BLaER1 (cell line): ENCODE data around the gene FAM118A.
"Not testable (repeated sequence)": the region's sequence is repeated elsewhere in the genome, so short reads cannot be mapped to it uniquely, and the experiment has no call there.

Experiments used
- H3K27ac ChIP-seq: shearing (Covaris generic); formaldehyde crosslinking; 2 replicates; pipeline ENCODE4 v1.8.1; 2022
- H3K27me3 ChIP-seq: shearing (Covaris generic); formaldehyde crosslinking; 2 replicates; pipeline ENCODE4 v1.8.1; 2022
- H3K36me3 ChIP-seq: shearing (Covaris generic); formaldehyde crosslinking; 2 replicates; pipeline ENCODE4 v1.8.1; 2022
- H3K4me1 ChIP-seq: shearing (Covaris generic); formaldehyde crosslinking; 2 replicates; pipeline ENCODE4 v1.8.1; 2022
- H3K4me2 ChIP-seq: shearing (Covaris generic); formaldehyde crosslinking; 2 replicates; pipeline ENCODE4 v1.8.1; 2022
- H3K4me3 ChIP-seq: shearing (Covaris generic); formaldehyde crosslinking; 2 replicates; pipeline ENCODE4 v1.8.1; 2022
- H3K9ac ChIP-seq: shearing (Covaris generic); formaldehyde crosslinking; 2 replicates; pipeline ENCODE4 v1.8.1; 2022
- H3K9me3 ChIP-seq: shearing (Covaris generic); formaldehyde crosslinking; 2 replicates; pipeline ENCODE4 v1.8.1; 2022
- H4K20me1 ChIP-seq: shearing (Covaris generic); formaldehyde crosslinking; 2 replicates; pipeline ENCODE4 v1.8.1; 2022
- Cebpa-rat ChIP-seq: shearing (Covaris generic); IDR thresholded peaks from 2 replicates; pipeline ENCODE4 v1.8.1; 2022

The FAM118A gene

GRCh38 chr22:45309422-45310227 lies at the start of gene FAM118A:
FAM118A (plus strand) TSS chr22:45309934; CDS start chr22:45322380, 12,446 bp downstream.
- H3K9me3 ChIP-seq: no peaks in the 10 kb centered on the region
- H3K4me1 ChIP-seq: peaks cover 55% of the 10 kb centered on the region
- H3K9ac ChIP-seq: peak within 1 kb of the TSS; percentile 94
- peak within 1 kb of the TSS; percentile 95 for H3K4me2 ChIP-seq
- peak within 1 kb of the TSS; percentile 94 for H3K4me3 ChIP-seq
- no peak for TF ChIP-seq Cebpa-rat
- peaks cover 44% of the 10 kb centered on the region for H4K20me1 ChIP-seq
- no peaks in the 10 kb centered on the region for H3K27me3 ChIP-seq
- H3K27ac ChIP-seq: peak within 1 kb of the TSS; percentile 92
- peaks cover 11% of the 10 kb centered on the region for H3K36me3 ChIP-seq

GRCh38 chr22:45260395-45260759 lies 49.4 kb upstream of the FAM118A start:
- not testable (repeated sequence) for H3K27me3 ChIP-seq, H3K9me3 ChIP-seq, H3K4me3 ChIP-seq, H3K36me3 ChIP-seq, H4K20me1 ChIP-seq
- Histone ChIP-seq H3K4me2 (peak overlapping the region; percentile 98), H3K27ac (0 out of 2 replicates have a peak overlapping the region, but pooled peaks have one; percentile 90), H3K4me1 (peaks cover 61% of the 10 kb centered on the region), H3K9ac (0 out of 2 replicates have a peak overlapping the region, but pooled peaks have one; percentile 21)

GRCh38 chr22:45261407-45262088 lies 48.2 kb upstream of the FAM118A start:
- peaks cover 73% of the 10 kb centered on the region for H3K4me1 ChIP-seq
- H3K9ac ChIP-seq: peak overlapping the region; percentile 66; the same call in 1 of the 2 replicates
- peak overlapping the region; percentile 98 for H3K4me2 ChIP-seq
- H3K4me3 ChIP-seq: peak overlapping the region; percentile 49; the same call in 1 of the 2 replicates
- H3K27ac ChIP-seq: peak overlapping the region; percentile 90
- peaks cover 8% of the 10 kb centered on the region for H4K20me1 ChIP-seq
- H3K36me3 ChIP-seq: no peaks in the 10 kb centered on the region
- H3K27me3 ChIP-seq: no peaks in the 10 kb centered on the region
- TF ChIP-seq Cebpa-rat: no peak
- no peaks in the 10 kb centered on the region for H3K9me3 ChIP-seq

- Histone ChIP-seq H3K4me1 (peaks cover 77% of the 10 kb centered on the region), H3K9ac (peak overlapping the region; percentile 66), H4K20me1 (peaks cover 8% of the 10 kb centered on the region), H3K4me2 (peak overlapping the region; percentile 98), H3K36me3 (no peaks in the 10 kb centered on the region), H3K9me3 (no peaks in the 10 kb centered on the region), H3K4me3 (peak overlapping the region; percentile 49), H3K27me3 (no peaks in the 10 kb centered on the region), H3K27ac (peak overlapping the region; percentile 90)
- no peak for TF ChIP-seq Cebpa-rat
These were observed 47.4 kb upstream of the FAM118A start for GRCh38 chr22:45262195-45262930.

GRCh38 chr22:45262931-45263462 lies 46.7 kb upstream of the FAM118A start:
- Histone ChIP-seq H3K27me3 (no peaks in the 10 kb centered on the region), H3K4me1 (peaks cover 84% of the 10 kb centered on the region), H3K4me2 (peak overlapping the region; percentile 98), H4K20me1 (peaks cover 8% of the 10 kb centered on the region), H3K9ac (peak overlapping the region; percentile 66), H3K4me3 (peak overlapping the region; percentile 49), H3K9me3 (no peaks in the 10 kb centered on the region), H3K27ac (peak overlapping the region; percentile 90), H3K36me3 (no peaks in the 10 kb centered on the region)
- TF ChIP-seq Cebpa-rat: no peak

GRCh38 chr22:45263463-45264269 lies 46.1 kb upstream of the FAM118A start:
- Histone ChIP-seq H3K27ac (peak overlapping the region; percentile 90), H3K9ac (peak overlapping the region; percentile 66; the same call in 1 of the 2 replicates), H3K4me2 (peak overlapping the region; percentile 98), H3K4me3 (peak overlapping the region; percentile 26), H3K4me1 (peaks cover 84% of the 10 kb centered on the region), H3K9me3 (no peaks in the 10 kb centered on the region), H3K27me3 (no peaks in the 10 kb centered on the region), H4K20me1 (peaks cover 8% of the 10 kb centered on the region), H3K36me3 (no peaks in the 10 kb centered on the region)
- no peak for TF ChIP-seq Cebpa-rat

- Histone ChIP-seq H3K27ac (no peak overlapping the region), H3K4me2 (peak overlapping the region; percentile 98), H3K4me1 (peaks cover 84% of the 10 kb centered on the region), H3K27me3 (no peaks in the 10 kb centered on the region; the same call in 1 of the 2 replicates), H3K9ac (no peak overlapping the region), H4K20me1 (peaks cover 8% of the 10 kb centered on the region), H3K9me3 (no peaks in the 10 kb centered on the region), H3K36me3 (no peaks in the 10 kb centered on the region), H3K4me3 (no peak overlapping the region)
- TF ChIP-seq Cebpa-rat: no peak
These were observed 44.2 kb upstream of the FAM118A start for GRCh38 chr22:45265535-45265934.

- peak overlapping the region; percentile 60; the same call in 1 of the 2 replicates for H3K9ac ChIP-seq
These were observed 41.4 kb upstream of the FAM118A start for GRCh38 chr22:45268167-45268957.

More at GRCh38 chr22:45268167-45268957, 41.4 kb upstream of the FAM118A start:
- H3K4me1 ChIP-seq: peaks cover 58% of the 10 kb centered on the region
- H3K4me2 ChIP-seq: peak overlapping the region; percentile 99
- H3K36me3 ChIP-seq: no peaks in the 10 kb centered on the region
- H3K27me3 ChIP-seq: no peaks in the 10 kb centered on the region; the same call in 1 of the 2 replicates
- H3K9me3 ChIP-seq: no peaks in the 10 kb centered on the region
- no peak for TF ChIP-seq Cebpa-rat
- no peaks in the 10 kb centered on the region for H4K20me1 ChIP-seq
- H3K27ac ChIP-seq: no peak overlapping the region
- H3K4me3 ChIP-seq: peak overlapping the region; percentile 70
